SK-N-SH (cell line): Measurements from ENCODE around the gene R3HCC1L.

Experiments used
- CTCF ChIP-seq: fragments of 200-600 bp; sonication (generic); IDR thresholded peaks from 2 replicates; pipeline ENCODE4 v1.6.1; 2017; ENCODE audit warnings: antibody characterized with exemption, mild to moderate bottlenecking, moderate library complexity
- EP300 ChIP-seq, 2 experiments: IDR thresholded peaks; 2 replicates each; pipeline versions ENCODE4 v1.4.0 to v1.6.1; 2012; ENCODE audit warnings: borderline replicate concordance in 1 of 2, low read depth in 1 of 2, low read length in 1 of 2
- NFIC ChIP-seq: IDR thresholded peaks from 2 replicates; pipeline ENCODE4 v1.4.0; 2012; ENCODE audit warnings: borderline replicate concordance
- TEAD4 ChIP-seq: IDR thresholded peaks from 2 replicates; pipeline ENCODE4 v1.4.0; 2012; ENCODE audit warnings: mild to moderate bottlenecking, borderline replicate concordance; ENCODE audit not compliant: insufficient read depth
- USF1 ChIP-seq: IDR thresholded peaks from 2 replicates; pipeline ENCODE4 v1.4.0; 2012; ENCODE audit warnings: low read depth, borderline replicate concordance

GRCh38 chr10:98256692-98257091, 122.2 kb downstream of the R3HCC1L start:
- TF ChIP-seq TEAD4 (no peak), USF1 (no peak), NFIC (no peak), EP300 (IDR thresholded peaks at IDR 0.05; ENCODE audit: borderline replicate concordance in 1 of 2, low read depth in 1 of 2, low read length in 1 of 2) (no peak), CTCF (no peak)
